PFSK-1 (cell line): Measurements from ENCODE around the gene TBRG1.

ENCODE experiments used
- FOXP2 ChIP-seq: optimal IDR thresholded peaks from 2 replicates; pipeline ENCODE3; 2011; ENCODE audit warnings: borderline replicate concordance, control low read depth, inconsistent platforms; ENCODE audit not compliant: insufficient read depth; ENCODE audit errors: extremely low read length, extremely low read depth
- POLR2AphosphoS5 ChIP-seq: IDR thresholded peaks from 2 replicates; pipeline ENCODE4 v1.6.1; 2012; ENCODE audit warnings: low read depth, mild to moderate bottlenecking, control low read depth, low read length, moderate library complexity
- REST ChIP-seq, 2 experiments: IDR thresholded peaks; 2 replicates each; pipeline versions ENCODE4 v1.6.1 to v1.8.0; 2011 to 2012; ENCODE audit warnings: low read depth in 2 of 2, low read length in 2 of 2, control low read depth in 1 of 2, inconsistent platforms in 1 of 2, mild to moderate bottlenecking in 1 of 2, moderate library complexity in 1 of 2; ENCODE audit not compliant: insufficient read depth in 1 of 2
- SIN3A ChIP-seq: IDR thresholded peaks from 2 replicates; pipeline ENCODE4 v1.6.1; 2012; ENCODE audit warnings: mild to moderate bottlenecking, low read length, moderate library complexity, borderline replicate concordance; ENCODE audit not compliant: insufficient read depth
- TAF1 ChIP-seq: IDR thresholded peaks from 2 replicates; pipeline ENCODE4 v1.6.1; 2012; ENCODE audit warnings: low read length, control low read depth, borderline replicate concordance; ENCODE audit not compliant: insufficient read depth

TBRG1 gene

DNA sequence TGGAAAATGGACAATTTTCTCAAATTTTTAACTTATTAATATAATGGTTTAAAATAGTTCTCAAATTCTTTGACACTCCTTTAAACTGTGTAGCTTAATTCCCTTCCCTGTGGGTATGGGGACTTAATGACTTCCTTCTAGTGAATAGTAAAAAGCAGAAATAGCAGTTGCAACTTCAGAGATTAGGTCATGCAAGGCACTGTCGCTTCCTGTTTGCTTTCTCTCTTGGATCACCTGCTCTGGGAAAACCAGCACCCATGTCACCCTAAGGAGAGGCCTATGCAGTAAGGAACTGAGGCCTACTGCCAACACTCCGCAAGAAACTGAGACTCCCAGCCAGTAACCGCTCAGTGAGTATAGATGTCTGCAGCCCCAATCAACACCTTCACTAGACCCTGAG is 16.9 kb upstream of the TBRG1 start:
- TF ChIP-seq FOXP2, result no peak
- TF ChIP-seq SIN3A, result no peak
- no peak for TF ChIP-seq TAF1
- no peak for TF ChIP-seq REST (IDR thresholded peaks at IDR 0.05; ENCODE audit: insufficient read depth in 1 of 2, low read depth in 2 of 2, low read length in 2 of 2)
- no peak for TF ChIP-seq POLR2AphosphoS5

DNA sequence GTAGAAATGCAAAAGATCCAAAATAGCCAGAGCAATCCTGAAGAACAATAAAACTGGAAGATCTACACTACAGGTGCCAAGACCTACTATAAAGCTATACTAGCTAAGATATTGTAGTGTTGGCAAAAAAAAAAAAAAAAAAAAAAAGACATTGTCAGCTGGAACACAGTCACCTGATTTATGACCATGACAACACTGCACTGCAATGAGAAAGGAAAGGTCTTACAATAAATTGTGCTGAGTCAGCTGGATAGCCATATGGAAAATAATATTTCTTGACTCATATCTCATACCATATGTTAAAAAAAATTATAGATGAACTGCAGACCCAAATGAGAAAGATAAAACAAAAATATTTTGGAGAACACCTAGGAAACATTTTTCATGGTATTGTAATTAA is 14.5 kb upstream of the TBRG1 start:
- no peak for TF ChIP-seq FOXP2
- TF ChIP-seq TAF1, result no peak
- TF ChIP-seq POLR2AphosphoS5, result no peak
- no peak for TF ChIP-seq REST (IDR thresholded peaks at IDR 0.05; ENCODE audit: insufficient read depth in 1 of 2, low read depth in 2 of 2, low read length in 2 of 2)
- TF ChIP-seq SIN3A, result no peak

GRCh38 chr11:124610295-124610694 is 12.4 kb upstream of the TBRG1 start:
- TF ChIP-seq FOXP2, result no peak
- TF ChIP-seq TAF1, result no peak
- no peak for TF ChIP-seq SIN3A
- TF ChIP-seq REST (IDR thresholded peaks at IDR 0.05; ENCODE audit: insufficient read depth in 1 of 2, low read depth in 2 of 2, low read length in 2 of 2), result no peak
- no peak for TF ChIP-seq POLR2AphosphoS5

DNA sequence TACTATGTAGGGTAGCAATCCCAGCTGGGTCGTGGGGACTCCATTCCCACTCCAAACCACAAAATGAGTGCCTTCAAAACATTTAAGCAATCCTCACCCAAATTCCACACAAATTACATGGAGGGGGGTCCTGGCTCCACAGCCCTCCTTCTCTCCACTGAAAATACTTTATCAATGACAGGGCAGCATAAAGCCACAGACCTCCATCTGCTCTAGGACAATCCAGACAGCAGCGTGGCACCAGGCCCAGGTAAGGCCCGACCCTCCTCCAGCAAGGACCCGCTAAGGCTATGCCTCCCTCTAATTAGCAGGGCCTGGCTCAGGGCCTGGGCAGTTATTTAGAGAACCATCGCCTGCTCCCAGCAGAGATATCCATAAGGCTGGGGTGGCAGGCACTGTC is 11.6 kb upstream of the TBRG1 start, which contains the start of gene PANX3:
Gene PANX3, plus strand, starts transcription at position 365 of the 400 bp plus-strand sequence. CDS start 129 bp downstream, outside the sequence.
- no peak for TF ChIP-seq SIN3A
- TF ChIP-seq POLR2AphosphoS5, result no peak
- TF ChIP-seq TAF1, result no peak
- no peak for TF ChIP-seq FOXP2
- no peak for TF ChIP-seq REST (IDR thresholded peaks at IDR 0.05; ENCODE audit: insufficient read depth in 1 of 2, low read depth in 2 of 2, low read length in 2 of 2)

DNA sequence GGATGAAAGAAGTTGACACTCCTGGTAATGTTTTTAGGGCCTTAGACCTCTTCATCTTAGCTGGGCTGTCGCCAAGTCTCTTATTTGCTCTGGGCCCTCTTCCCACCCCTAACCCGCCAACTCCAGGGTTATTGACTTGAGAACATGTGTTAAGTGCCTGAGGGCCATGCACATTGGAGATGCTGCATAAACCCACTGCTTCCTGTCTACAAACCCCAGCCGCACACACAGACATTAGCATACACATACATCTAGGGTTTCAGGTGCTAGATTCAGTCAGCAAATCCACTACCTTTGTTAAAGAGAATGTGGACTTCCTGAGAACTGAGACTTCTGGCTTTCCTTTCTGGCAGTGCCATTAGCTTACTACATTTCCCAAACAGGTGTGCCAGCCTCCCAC is 10.6 kb upstream of the TBRG1 start:
- TF ChIP-seq POLR2AphosphoS5, result no peak
- no peak for TF ChIP-seq FOXP2
- no peak for TF ChIP-seq REST (IDR thresholded peaks at IDR 0.05; ENCODE audit: insufficient read depth in 1 of 2, low read depth in 2 of 2, low read length in 2 of 2)
- no peak for TF ChIP-seq TAF1
- TF ChIP-seq SIN3A, result no peak
